MM.1S (cell line): ENCODE results near the gene GNG3.

Source experiments
- EZH2 ChIP-seq: fragments of 300-600 bp; sonication (generic); optimal IDR thresholded peaks from 2 replicates; pipeline ENCODE3; 2017; ENCODE audit warnings: low read depth, mild to moderate bottlenecking, antibody characterized with exemption, low read length, mixed read lengths
- TF ChIP-seq, protein P1 (sequence below): fragments of 300-600 bp; sonication (generic); IDR thresholded peaks from 2 replicates; pipeline ENCODE4 v1.5.1; 2016; ENCODE audit warnings: antibody characterized with exemption, low read length, mixed read lengths

- TF ChIP-seq, protein P1, sequence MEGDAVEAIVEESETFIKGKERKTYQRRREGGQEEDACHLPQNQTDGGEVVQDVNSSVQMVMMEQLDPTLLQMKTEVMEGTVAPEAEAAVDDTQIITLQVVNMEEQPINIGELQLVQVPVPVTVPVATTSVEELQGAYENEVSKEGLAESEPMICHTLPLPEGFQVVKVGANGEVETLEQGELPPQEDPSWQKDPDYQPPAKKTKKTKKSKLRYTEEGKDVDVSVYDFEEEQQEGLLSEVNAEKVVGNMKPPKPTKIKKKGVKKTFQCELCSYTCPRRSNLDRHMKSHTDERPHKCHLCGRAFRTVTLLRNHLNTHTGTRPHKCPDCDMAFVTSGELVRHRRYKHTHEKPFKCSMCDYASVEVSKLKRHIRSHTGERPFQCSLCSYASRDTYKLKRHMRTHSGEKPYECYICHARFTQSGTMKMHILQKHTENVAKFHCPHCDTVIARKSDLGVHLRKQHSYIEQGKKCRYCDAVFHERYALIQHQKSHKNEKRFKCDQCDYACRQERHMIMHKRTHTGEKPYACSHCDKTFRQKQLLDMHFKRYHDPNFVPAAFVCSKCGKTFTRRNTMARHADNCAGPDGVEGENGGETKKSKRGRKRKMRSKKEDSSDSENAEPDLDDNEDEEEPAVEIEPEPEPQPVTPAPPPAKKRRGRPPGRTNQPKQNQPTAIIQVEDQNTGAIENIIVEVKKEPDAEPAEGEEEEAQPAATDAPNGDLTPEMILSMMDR = no peak
- TF ChIP-seq EZH2 = no peak
Measured at GRCh38 chr11:62678770-62679696, 28.4 kb upstream of the GNG3 start, which contains the start of gene UBXN1.
